Astrocyte of the cerebellum (primary cell): ENCODE data around the gene TTF2.
A peak's percentile ranks its signal among the peaks of the same experiment; 100 is the strongest.

Experiments used
- DNase-seq: peaks from one replicate; pipeline ENCODE4 v3.0.0-alpha.2; 2011; ENCODE audit warnings: low read depth
- H3K4me3 ChIP-seq: 2 replicates; pipeline ENCODE4 v1.5.1; 2011; ENCODE audit warnings: mild to moderate bottlenecking, low read depth, low read length, moderate library complexity
- in situ Hi-C: cut with HindIII; loops from 2 replicates; pipeline ENCODE4 v1.10.0; 2017; ENCODE audit warnings: low sequenced_read_pairs
- TF ChIP-seq, protein P1 (sequence below): IDR thresholded peaks from 2 replicates; pipeline ENCODE4 v1.5.1; 2012; ENCODE audit warnings: low read length, low read depth, moderate library complexity, mild to moderate bottlenecking; ENCODE audit errors: missing control alignments

TTF2 gene

DNA sequence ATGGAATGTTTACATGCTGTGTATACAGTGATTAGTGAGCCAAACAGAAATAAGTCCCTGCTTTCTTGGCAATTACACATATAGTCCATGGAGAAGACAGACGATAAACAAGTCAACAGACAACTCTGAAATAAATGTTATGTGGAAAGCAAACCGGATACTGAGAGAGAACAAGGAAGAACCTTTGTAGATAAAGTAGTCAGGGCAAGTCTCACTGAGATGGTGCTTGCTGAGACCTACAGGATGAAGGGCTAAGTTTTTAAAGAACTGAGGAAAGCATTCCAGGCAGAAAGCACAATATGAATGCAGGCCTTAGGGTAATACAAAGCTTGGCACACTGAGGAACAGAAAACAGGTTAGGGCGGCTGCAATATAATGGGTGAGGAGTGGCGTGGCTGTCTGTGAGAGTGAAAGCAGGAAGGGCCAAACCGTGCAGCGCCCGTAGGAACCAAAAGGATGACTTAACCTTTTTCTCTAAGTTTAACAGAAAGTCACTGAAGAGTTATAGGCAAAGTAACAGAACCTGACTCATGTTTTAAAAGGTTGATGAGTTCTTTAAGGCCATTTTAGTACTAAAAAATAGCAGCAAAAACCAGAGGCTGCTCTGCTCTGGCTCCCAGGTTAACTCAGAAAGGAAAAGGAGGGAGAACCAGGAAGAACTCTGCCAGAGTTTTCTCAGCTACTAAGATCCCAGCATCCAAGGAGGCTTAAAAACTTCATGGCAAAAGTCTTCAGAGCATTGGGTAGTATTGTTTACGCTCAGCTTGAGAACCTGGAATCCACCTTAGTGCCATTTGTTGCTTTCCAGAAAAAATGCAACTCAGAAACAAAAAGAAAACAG is 8.7 kb upstream of the TTF2 start:
- DNase-seq: no peak
- no peak overlapping the region for H3K4me3 ChIP-seq
- in situ Hi-C loops: loop anchor here (25.0 kb wide), 2 partner anchors 236 to 314 kb away; no protein-coding TSS in a partner anchor
- TF ChIP-seq, protein P1, sequence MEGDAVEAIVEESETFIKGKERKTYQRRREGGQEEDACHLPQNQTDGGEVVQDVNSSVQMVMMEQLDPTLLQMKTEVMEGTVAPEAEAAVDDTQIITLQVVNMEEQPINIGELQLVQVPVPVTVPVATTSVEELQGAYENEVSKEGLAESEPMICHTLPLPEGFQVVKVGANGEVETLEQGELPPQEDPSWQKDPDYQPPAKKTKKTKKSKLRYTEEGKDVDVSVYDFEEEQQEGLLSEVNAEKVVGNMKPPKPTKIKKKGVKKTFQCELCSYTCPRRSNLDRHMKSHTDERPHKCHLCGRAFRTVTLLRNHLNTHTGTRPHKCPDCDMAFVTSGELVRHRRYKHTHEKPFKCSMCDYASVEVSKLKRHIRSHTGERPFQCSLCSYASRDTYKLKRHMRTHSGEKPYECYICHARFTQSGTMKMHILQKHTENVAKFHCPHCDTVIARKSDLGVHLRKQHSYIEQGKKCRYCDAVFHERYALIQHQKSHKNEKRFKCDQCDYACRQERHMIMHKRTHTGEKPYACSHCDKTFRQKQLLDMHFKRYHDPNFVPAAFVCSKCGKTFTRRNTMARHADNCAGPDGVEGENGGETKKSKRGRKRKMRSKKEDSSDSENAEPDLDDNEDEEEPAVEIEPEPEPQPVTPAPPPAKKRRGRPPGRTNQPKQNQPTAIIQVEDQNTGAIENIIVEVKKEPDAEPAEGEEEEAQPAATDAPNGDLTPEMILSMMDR: no peak

DNA sequence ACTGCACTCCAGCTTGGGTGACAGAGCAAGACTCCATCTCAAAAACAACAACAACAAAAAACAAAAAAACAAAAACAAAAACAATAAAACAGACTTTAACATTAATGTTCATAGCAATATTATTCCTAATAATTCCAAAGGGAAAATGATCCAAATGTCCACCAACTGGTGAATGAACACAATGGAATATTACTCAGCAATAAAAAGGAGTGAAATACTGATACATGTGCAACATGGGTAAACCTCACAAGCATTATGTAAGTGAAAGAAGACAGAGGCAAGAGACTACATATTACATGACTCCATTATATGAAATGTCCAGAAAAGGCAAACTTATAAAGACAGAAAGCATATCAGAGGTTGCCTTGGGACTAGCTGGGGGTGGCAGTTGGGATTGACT is 6.1 kb upstream of the TTF2 start:
- in situ Hi-C loops: loop anchor here (25.0 kb wide), 2 partner anchors 233 to 317 kb away; no protein-coding TSS in a partner anchor
- TF ChIP-seq, protein P1: no peak
- DNase-seq: no peak
- no peak overlapping the region for H3K4me3 ChIP-seq

DNA sequence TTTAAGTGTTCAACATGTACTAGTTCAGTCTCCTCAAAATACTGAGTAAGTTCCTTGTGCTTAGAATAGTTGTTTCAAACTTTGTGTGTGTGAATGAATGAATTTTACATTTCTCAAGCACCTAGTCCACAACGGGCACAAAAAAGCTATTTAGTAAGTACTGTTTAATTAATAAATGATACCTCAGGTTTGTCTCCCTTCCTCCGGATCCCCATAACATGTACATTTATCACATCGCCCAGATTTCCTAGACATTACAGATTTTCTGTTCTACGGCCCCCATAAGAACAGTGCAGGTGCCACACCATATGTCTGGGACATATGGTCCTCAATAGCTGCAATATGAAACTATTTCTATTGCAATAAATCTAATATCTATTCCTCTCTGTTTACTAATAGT is 1.3 kb upstream of the TTF2 start:
- DNase-seq: no peak
- H3K4me3 ChIP-seq: peak overlapping the region; percentile 80
- TF ChIP-seq, protein P1: no peak
- in situ Hi-C loops: loop anchor here (25.0 kb wide), 2 partner anchors 228 to 322 kb away; no protein-coding TSS in a partner anchor

DNA sequence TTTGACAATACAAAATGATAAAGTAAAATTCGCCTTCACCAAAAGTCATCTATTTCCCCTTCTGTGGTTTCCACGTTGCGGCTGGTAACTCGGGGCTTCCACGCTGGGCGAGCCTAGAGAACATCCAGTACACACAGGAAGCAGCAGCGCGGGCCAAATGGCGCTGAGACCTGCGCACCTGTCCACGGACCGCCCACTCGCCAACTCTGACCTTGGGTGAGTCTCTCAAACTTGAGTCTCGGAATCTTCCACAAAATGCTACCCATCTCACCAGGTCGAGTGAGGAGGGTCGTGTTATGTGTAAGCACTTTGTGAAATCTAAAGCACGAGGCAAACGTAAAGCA is 820 bp upstream of the TTF2 start:
- no peak for DNase-seq
- TF ChIP-seq, protein P1: no peak
- peak overlapping the region; percentile 80 for H3K4me3 ChIP-seq
- in situ Hi-C loops: loop anchor here (25.0 kb wide), 2 partner anchors 228 to 322 kb away; no protein-coding TSS in a partner anchor

- peak overlapping the region; percentile 80 for H3K4me3 ChIP-seq
- TF ChIP-seq, protein P1: no peak
- no peak for DNase-seq
- in situ Hi-C loops: loop anchor here (25.0 kb wide), 2 partner anchors 227 to 323 kb away; no protein-coding TSS in a partner anchor
Observed at GRCh38 chr1:117060441-117061317, 553 bp downstream of the TTF2 start.

GRCh38 chr1:117061986-117062415 is 1.9 kb downstream of the TTF2 start:
- no peak overlapping the region for H3K4me3 ChIP-seq
- DNase-seq: peak; percentile 85
- TF ChIP-seq, protein P1: no peak
- in situ Hi-C loops: loop anchor here (25.0 kb wide), 2 partner anchors 225 to 325 kb away; no protein-coding TSS in a partner anchor
